Naive thymus-derived CD8-positive, alpha-beta T cell (primary cell): ENCODE measurements around the gene GPS2. TPM values are rescaled to one million over a fixed set of nuclear protein-coding genes. Genes with fewer than 3 reads are reported as not detected.

Source experiments
- ATAC-seq, 2 donors: fragments of 150-1000 bp; cut with Tn5 transposase in 1 of 2; sonication (Bioruptor Pico), chemical (Tn5 transposase) in 1 of 2; 1 replicate in 1 of 2; 2 replicates in 1 of 2; pipeline ENCODE4 v1.10.0; 2021; ENCODE audit warnings: mild to moderate bottlenecking in 2 of 2, moderate library complexity in 2 of 2
- POLR2A ChIA-PET: fragments of 350-600 bp; sonication (Branson Sonifier 250); formaldehyde crosslinking; loops from one replicate; lab custom pipeline; 2021; ENCODE audit warnings: antibody characterized with exemption; lab: Charles Lee
- DNase-seq, 10 donors: peaks; one replicate each; pipeline versions ENCODE4 v3.0.0 to v3.0.0-alpha.2; 2020 to 2022
- H3K27ac Mint-ChIP-seq, 10 donors: one replicate each; pipeline ENCODE4 v1.8.0; 2020 to 2022; ENCODE audit warnings: mild to moderate bottlenecking in 10 of 10, mixed read lengths in 10 of 10, moderate library complexity in 4 of 10, inconsistent platforms in 1 of 10
- H3K27me3 Mint-ChIP-seq, 5 donors: one replicate each; pipeline ENCODE4 v1.8.0; 2021 to 2022; ENCODE audit warnings: mixed read lengths in 5 of 5
- H3K36me3 Mint-ChIP-seq, 3 donors: one replicate each; pipeline ENCODE4 v1.8.0; 2020 to 2022; ENCODE audit warnings: mixed read lengths in 3 of 3, mild to moderate bottlenecking in 2 of 3, inconsistent platforms in 1 of 3
- H3K4me1 Mint-ChIP-seq, 4 donors: one replicate each; pipeline ENCODE4 v1.8.0; 2021 to 2022; ENCODE audit warnings: mixed read lengths in 4 of 4
- H3K4me3 Mint-ChIP-seq, 10 donors: one replicate each; pipeline ENCODE4 v1.8.0; 2020 to 2022; ENCODE audit warnings: mild to moderate bottlenecking in 10 of 10, mixed read lengths in 10 of 10, moderate library complexity in 6 of 10, inconsistent platforms in 1 of 10
- H3K9me3 Mint-ChIP-seq, 9 donors: one replicate each; pipeline ENCODE4 v1.8.0; 2020 to 2022; ENCODE audit warnings: mixed read lengths in 9 of 9, mild to moderate bottlenecking in 3 of 9, inconsistent platforms in 1 of 9, moderate library complexity in 1 of 9
- polyA plus RNA-seq, 3 donors: library from polyadenylated mRNA; unstranded; fragments of 300-500 nt; fragmentation: Illumina TruSeq; gene quantifications; one replicate each; pipeline ENCODE4 v1.2.3, GENCODE V29; 2021
- total RNA-seq, 8 experiments: library from RNA in 2 of 8; stranded (reverse) in 2 of 8; gene quantifications; one replicate each; pipeline ENCODE4 v1.2.3 and lab custom pipeline; 2021 to 2026

The GPS2 gene
- total and polyA plus RNA-seq, 5 experiments from 2014 or later = 75.7 to 147 (median 107) TPM

GRCh38 chr17:7315570-7316235, 543 bp upstream of the GPS2 start:
- DNase-seq (no peak), ATAC-seq (no peak)
- Mint-ChIP-seq H3K9me3 (no peaks in the 10 kb centered on the region), H3K4me3 (peak overlapping the region; percentile 81 to 97 (median 91)), H3K27ac (peak overlapping the region; percentile 86 to 98 (median 96)), H3K36me3 (peaks cover under 1 to 58% (median 15%) of the 10 kb centered on the region in 3 donors), H3K27me3 (no peaks in the 10 kb centered on the region), H3K4me1 (peaks cover 21 to 57% (median 46%) of the 10 kb centered on the region in 4 donors)
- POLR2A ChIA-PET = interaction anchor here (0.9 to 14.2 kb wide), 13 partner anchors 10 to 231 kb away, joined by 3 to 168 read pairs (median 7); partner anchors contain the start of genes ACAP1, NEURL4, POLR2A and SLC2A4

- no peaks in the 10 kb centered on the region for H3K9me3 Mint-ChIP-seq
- no peaks in the 10 kb centered on the region for H3K27me3 Mint-ChIP-seq
- peaks cover 32 to 73% (median 62%) of the 10 kb centered on the region in 4 donors for H3K4me1 Mint-ChIP-seq
- DNase-seq (no peak), ATAC-seq (no peak)
- peaks cover 11 to 64% (median 30%) of the 10 kb centered on the region in 3 donors for H3K36me3 Mint-ChIP-seq
- peak overlapping the region; percentile 72 to 95 (median 85) for H3K4me3 Mint-ChIP-seq
- POLR2A ChIA-PET = interaction anchor here (0.6 to 14.2 kb wide), 18 partner anchors 8 to 901 kb away, joined by 3 to 168 read pairs (median 6); partner anchors contain the start of genes ACAP1, CLDN7, CTDNEP1 and ELP5
- H3K27ac Mint-ChIP-seq = peak overlapping the region; percentile 88 to 97 (median 92)
Observed at GRCh38 chr17:7313890-7314718, 1.1 kb downstream of the GPS2 start.

GRCh38 chr17:7313088-7313889, 1.9 kb downstream of the GPS2 start:
- POLR2A ChIA-PET = interaction anchor here (0.6 to 14.2 kb wide), 15 partner anchors 8 to 172 kb away, joined by 3 to 168 read pairs (median 6); partner anchors contain the start of genes ACAP1, CLDN7, CTDNEP1 and ELP5
- ATAC-seq (no peak), DNase-seq (peak in 1 of 10 donors; percentile 49)
- Mint-ChIP-seq H3K36me3 (peaks cover 17 to 69% (median 30%) of the 10 kb centered on the region in 3 donors), H3K4me1 (peaks cover 37 to 77% (median 66%) of the 10 kb centered on the region in 4 donors), H3K4me3 (peak overlapping the region; percentile 36 to 95 (median 84)), H3K27ac (peak overlapping the region; percentile 81 to 97 (median 92)), H3K27me3 (no peaks in the 10 kb centered on the region), H3K9me3 (no peaks in the 10 kb centered on the region)

- H3K27me3 Mint-ChIP-seq = no peaks in the 10 kb centered on the region
- POLR2A ChIA-PET = interaction anchor here (0.9 to 14.2 kb wide), 10 partner anchors 9 to 61 kb away, joined by 3 to 168 read pairs (median 6); partner anchors contain the start of genes ACAP1, CLDN7, CTDNEP1 and ELP5
- DNase-seq = no peak
- H3K27ac Mint-ChIP-seq = peak overlapping the region; percentile 81 to 97 (median 92)
- H3K4me3 Mint-ChIP-seq = peak overlapping the region; percentile 7 to 95 (median 78)
- H3K4me1 Mint-ChIP-seq = peaks cover 37 to 77% (median 65%) of the 10 kb centered on the region in 4 donors
- H3K9me3 Mint-ChIP-seq = no peaks in the 10 kb centered on the region
- ATAC-seq = no peak
- peaks cover 17 to 67% (median 27%) of the 10 kb centered on the region in 3 donors for H3K36me3 Mint-ChIP-seq
Observed at GRCh38 chr17:7312432-7313087, 2.6 kb downstream of the GPS2 start.

GRCh38 chr17:7311110-7311705, 4.0 kb downstream of the GPS2 start:
- H3K4me3 Mint-ChIP-seq = peak overlapping the region in 8 of 10 donors; percentile 18 to 93 (median 71)
- H3K4me1 Mint-ChIP-seq = peaks cover 37 to 73% (median 66%) of the 10 kb centered on the region in 4 donors
- POLR2A ChIA-PET = interaction anchor here (2.9 to 14.2 kb wide), 4 partner anchors 10 to 39 kb away, joined by 11 to 168 read pairs (median 84); partner anchors contain the start of genes ACAP1 and NEURL4
- DNase-seq (no peak), ATAC-seq (no peak)
- no peaks in the 10 kb centered on the region for H3K9me3 Mint-ChIP-seq
- peaks cover 0 to 4% (median 0%) of the 10 kb centered on the region in 5 donors for H3K27me3 Mint-ChIP-seq
- peaks cover 17 to 62% (median 27%) of the 10 kb centered on the region in 3 donors for H3K36me3 Mint-ChIP-seq
- H3K27ac Mint-ChIP-seq = peak overlapping the region; percentile 19 to 100 (median 99)

- Mint-ChIP-seq H3K27me3 (peaks cover 0 to 4% (median 0%) of the 10 kb centered on the region in 5 donors), H3K27ac (peak overlapping the region; percentile 95 to 100 (median 99)), H3K4me3 (peak overlapping the region; percentile 90 to 99 (median 96)), H3K9me3 (no peaks in the 10 kb centered on the region), H3K36me3 (peaks cover 17 to 59% (median 27%) of the 10 kb centered on the region in 3 donors), H3K4me1 (peaks cover 31 to 65% (median 60%) of the 10 kb centered on the region in 4 donors)
- POLR2A ChIA-PET = interaction anchor here (0.6 to 14.2 kb wide), 14 partner anchors 8 to 263 kb away, joined by 3 to 168 read pairs (median 4); partner anchors contain the start of genes ACAP1, NEURL4, SLC2A4 and TMEM102
- no peak for ATAC-seq
- DNase-seq = no peak
Observed at GRCh38 chr17:7309628-7310027, 5.5 kb downstream of the GPS2 start.

- Mint-ChIP-seq H3K36me3 (peaks cover 17 to 54% (median 27%) of the 10 kb centered on the region in 3 donors), H3K27ac (peak overlapping the region; percentile 95 to 100 (median 99)), H3K4me1 (peaks cover 26 to 57% (median 54%) of the 10 kb centered on the region in 4 donors)
Observed at GRCh38 chr17:7308625-7309433, 6.3 kb downstream of the GPS2 start.

GRCh38 chr17:7307686-7308624, 7.2 kb downstream of the GPS2 start:
- Mint-ChIP-seq H3K36me3 (peaks cover 17 to 45% (median 24%) of the 10 kb centered on the region in 3 donors), H3K4me3 (peak overlapping the region; percentile 90 to 99 (median 96)), H3K27ac (peak overlapping the region; percentile 96 to 100 (median 99)), H3K4me1 (peaks cover 25 to 49% (median 45%) of the 10 kb centered on the region in 4 donors), H3K9me3 (no peaks in the 10 kb centered on the region), H3K27me3 (peaks cover 0 to 4% (median 0%) of the 10 kb centered on the region in 5 donors)
- POLR2A ChIA-PET = interaction anchor here (0.6 to 14.2 kb wide), 18 partner anchors 12 to 378 kb away, joined by 3 to 168 read pairs (median 4); partner anchors contain the start of genes ACAP1, NEURL4, PHF23 and PLSCR3
- DNase-seq (peak in 9 of 10 donors; percentile 41 to 81 (median 62)), ATAC-seq (peak; percentile 2 to 4)

More at GRCh38 chr17:7308625-7309433, 6.3 kb downstream of the GPS2 start:
- no peaks in the 10 kb centered on the region for H3K9me3 Mint-ChIP-seq
- DNase-seq = peak; percentile 64 to 95 (median 90)
- peaks cover 0 to 4% (median 0%) of the 10 kb centered on the region in 5 donors for H3K27me3 Mint-ChIP-seq
- POLR2A ChIA-PET = interaction anchor here (0.6 to 14.2 kb wide), 23 partner anchors 9 to 377 kb away, joined by 3 to 168 read pairs (median 4); partner anchors contain the start of genes ACAP1, NEURL4, PHF23 and PLSCR3
- peak overlapping the region; percentile 90 to 99 (median 96) for H3K4me3 Mint-ChIP-seq
- peak; percentile 26 to 40 for ATAC-seq
